ENCODE data around the gene PAX6.

Gene PAX6

DNA sequence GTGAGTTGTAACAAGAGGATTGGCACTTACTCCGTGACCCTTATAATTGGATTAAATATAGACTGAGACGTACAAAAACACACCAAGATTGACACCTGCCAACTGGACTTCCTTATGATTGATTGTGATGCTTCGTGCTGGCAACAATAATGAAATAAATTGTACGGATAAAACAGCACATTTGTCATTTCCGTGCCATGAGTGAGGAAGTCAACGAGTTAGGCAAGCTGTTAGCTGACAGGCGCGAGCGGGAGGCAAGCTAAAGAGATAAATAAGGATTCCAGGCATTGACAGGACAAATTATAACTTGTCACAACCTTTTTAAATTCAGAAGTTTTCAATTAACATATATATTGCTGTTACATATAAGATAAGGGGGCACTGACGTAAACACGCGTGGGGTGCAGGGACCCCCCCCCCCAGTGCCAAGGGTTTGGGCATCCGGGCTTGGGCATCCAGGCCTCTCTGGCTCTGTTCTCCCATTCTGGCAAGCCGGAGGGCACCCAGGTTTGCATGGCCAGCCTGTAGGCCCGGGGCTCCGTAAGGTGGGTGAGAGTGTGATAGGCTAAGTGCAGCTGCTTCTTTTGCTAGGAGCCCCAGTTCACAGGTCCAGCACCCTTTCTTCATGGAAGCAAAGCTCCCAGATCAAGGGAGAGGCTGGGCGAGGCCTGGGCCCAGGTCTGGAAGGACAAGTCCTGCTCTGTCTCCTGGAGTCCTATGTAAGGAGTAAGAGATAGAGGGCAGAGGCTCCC is 11.2 kb upstream of the PAX6 start:
- no peak for DNase-seq (ENCODE audit: low spot score)

- DNase-seq (ENCODE audit: low spot score), result no peak
Observed at GRCh38 chr11:31821766-31822165, 10.6 kb upstream of the PAX6 start.

DNA sequence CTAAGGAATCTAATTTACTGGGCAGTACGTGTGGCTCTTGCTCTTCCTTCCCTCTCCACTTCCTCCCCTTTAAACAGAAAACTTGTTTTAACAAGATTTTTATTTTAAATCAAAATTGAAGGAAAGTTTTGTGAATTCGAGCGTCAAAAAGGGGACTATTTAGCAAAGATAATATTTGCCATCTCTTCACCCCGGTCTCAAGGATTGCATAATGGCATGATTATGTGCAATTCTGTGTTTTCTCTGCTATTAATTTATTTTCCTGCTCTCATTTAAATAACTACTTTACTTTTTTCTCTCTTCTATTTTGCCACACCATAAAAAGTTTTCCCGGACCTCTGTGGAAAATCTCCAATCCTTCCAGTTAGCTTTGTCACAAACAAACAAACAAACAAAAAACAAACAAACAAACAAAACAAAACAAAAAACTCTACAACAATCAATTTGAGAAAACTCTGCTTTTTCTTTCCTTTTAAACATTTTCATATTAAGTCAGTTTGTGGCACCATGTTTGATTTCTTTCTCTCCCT is 10.2 kb upstream of the PAX6 start:
- DNase-seq (ENCODE audit: low spot score), result no peak

DNA sequence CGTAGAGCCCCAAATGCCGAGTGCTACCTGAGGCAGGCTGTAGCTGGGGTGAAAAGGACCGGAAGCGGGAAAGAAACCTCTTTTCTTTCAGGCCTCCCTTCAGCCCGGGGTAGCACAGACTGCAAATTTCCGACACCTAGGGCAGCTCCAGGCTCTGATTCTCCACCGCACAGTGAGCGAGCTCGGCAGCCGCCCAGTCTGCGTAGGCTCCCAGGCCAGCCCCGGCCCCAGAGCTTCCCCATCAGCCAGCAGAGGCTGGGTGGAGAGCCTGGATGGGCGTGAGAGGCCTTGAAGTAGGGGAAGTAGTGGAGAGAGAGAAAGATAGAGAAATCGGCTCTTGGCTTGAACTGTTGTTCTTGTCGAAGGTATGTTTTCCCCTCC is 9.3 kb upstream of the PAX6 start:
- DNase-seq (ENCODE audit: low spot score), result no peak

DNA sequence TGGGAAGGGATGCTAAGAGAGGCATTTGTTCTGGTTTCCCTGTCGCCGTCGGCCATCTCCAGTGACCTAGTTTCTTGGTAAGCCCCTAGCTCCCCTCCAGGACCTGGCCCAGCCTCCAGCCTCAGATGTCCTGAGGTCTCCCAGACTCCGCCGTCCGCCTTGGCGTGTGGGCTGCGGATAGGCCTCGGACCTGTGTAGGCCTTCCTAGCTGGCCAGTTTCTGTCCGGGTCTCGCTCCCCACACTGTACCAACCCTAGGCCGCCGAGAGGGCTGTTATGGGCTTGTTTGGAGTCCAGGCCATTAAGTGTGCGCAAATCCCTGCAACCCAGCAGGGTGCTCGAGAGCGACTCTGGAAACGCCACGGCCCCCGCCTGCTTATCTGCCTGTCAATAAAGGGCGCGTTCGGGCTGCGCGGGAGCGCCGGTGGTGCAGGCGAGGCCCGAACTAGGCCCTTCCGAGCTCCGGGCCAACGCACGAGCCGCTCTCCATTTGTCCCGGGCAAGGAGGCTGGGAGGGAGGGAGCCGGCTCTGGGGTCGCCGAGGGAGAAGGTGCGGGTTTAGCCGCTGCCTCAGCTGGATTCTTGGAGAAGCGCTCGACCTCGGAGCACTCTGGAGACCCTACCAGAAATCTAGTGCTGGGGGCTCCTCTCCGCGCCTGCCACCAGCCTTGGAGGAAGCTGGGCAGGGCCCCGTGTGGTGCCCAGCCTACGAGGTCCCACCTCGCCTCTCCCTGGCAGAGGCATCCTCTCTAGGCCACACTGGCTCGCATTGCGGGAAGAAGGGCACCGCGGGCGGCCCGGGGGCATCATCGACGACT is 8.7 kb upstream of the PAX6 start:
- DNase-seq (ENCODE audit: low spot score), result no peak

DNA sequence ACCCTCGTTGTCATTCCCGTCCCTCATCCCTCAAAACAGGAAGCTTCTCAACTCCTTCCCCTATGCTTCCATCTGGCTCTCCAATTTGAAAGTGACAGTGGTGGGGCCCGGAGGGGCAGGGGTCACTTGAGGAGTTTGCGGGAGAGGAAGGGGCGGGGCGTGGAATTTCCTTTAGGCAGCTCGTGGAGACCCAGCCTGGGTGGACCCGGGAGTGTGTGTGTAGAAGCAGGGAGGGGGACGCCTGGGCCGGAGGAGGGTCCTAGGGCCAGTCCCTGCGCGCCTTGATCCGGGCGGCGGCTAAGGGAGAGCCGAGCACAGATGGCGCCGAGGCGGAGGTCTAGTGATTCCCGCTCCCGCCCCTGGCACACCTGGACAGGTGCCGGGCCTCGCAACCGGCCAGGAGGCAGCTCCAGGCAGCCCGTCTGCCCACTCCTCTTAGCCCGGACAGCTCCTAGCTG is 7.8 kb upstream of the PAX6 start:
- DNase-seq (ENCODE audit: low spot score), result no peak

- DNase-seq (ENCODE audit: low spot score), result no peak
Observed at GRCh38 chr11:31818425-31818755, 7.3 kb upstream of the PAX6 start.

- DNase-seq (ENCODE audit: low spot score), result no peak
Observed at GRCh38 chr11:31817621-31818424, 6.7 kb upstream of the PAX6 start.

GRCh38 chr11:31817054-31817620 is 6.0 kb upstream of the PAX6 start:
- DNase-seq (ENCODE audit: low spot score), result no peak

DNA sequence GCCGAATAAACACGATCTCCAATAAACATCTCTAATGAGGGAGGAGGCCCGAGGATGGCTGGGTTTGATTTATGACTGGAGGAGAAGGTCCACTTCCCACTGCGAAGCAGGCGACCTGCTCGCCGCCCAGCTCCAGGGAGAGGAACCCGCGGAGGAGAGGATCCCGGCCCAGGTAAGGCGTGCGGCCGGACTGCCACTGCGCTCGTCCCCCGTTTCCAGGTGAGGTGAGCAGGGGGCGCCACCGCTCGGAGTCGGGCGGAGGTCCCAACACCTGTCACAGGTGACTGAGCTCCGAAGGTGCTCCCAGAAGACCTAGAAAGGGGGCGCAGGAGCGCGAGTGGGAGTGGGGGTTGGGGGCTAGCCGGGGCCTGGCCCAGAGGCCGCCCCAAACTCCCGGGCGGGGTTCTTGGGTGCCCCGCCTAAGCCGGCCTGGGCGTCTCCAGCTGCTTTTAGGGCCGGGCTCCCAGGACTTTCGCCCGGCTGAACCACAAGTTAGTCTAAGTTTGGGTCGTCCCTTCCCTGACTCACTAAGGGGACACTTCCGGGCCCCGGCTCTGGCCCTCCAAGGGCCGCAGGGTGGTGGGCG is 5.4 kb upstream of the PAX6 start:
- DNase-seq (ENCODE audit: low spot score), result no peak

- DNase-seq (ENCODE audit: low spot score), result no peak
Observed at GRCh38 chr11:31815711-31816467, 4.8 kb upstream of the PAX6 start.

GRCh38 chr11:31814176-31814868 is 3.2 kb upstream of the PAX6 start:
- DNase-seq (ENCODE audit: low spot score), result no peak

GRCh38 chr11:31813391-31814175 is 2.5 kb upstream of the PAX6 start:
- DNase-seq (ENCODE audit: low spot score), result no peak

GRCh38 chr11:31812383-31813381 is 1.6 kb upstream of the PAX6 start:
- no peak for DNase-seq (ENCODE audit: low spot score)

GRCh38 chr11:31809857-31810778 is 1.0 kb downstream of the PAX6 start:
- no peak for DNase-seq (ENCODE audit: low spot score)

DNA sequence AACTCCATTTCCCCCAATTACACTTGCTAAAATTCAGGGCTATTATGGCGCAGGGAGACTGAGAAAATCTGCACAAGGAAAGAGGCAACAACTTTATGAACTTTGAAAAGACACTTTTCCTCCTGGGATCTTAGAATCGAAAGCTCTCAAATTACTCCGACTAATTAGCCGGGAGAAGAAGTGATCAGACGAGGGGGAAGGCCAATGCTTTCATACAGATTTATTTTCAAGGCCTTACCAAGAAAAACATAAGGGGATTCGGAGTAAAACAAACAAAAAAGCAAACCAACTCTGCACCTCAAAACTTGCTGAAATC is 1.6 kb downstream of the PAX6 start:
- DNase-seq (ENCODE audit: low spot score), result no peak

All from pons (tissue), 1 donor.